ENCODE measurements around the gene WSB2. TPM values are rescaled to one million over a fixed set of nuclear protein-coding genes. Genes with fewer than 3 reads are reported as not detected.

WSB2 gene
- polyA plus RNA-seq, 1 donor (not counting 4 experiments of a cell fraction or from before 2014, with no cell fraction given), result 84.0 TPM

- H3K4me3 ChIP-seq (ENCODE audit: control insufficient read depth in 2 of 3, extremely low read depth in 1 of 3, insufficient read depth in 2 of 3, low read depth in 1 of 3, low read length in 3 of 3), result no peak overlapping the region
- H3K79me2 ChIP-seq (ENCODE audit: control insufficient read depth, insufficient read depth, low read length), result peaks cover 13% of the 10 kb centered on the region
- no peak for DNase-seq (ENCODE audit: low read depth, low spot score)
- no peaks in the 10 kb centered on the region for H3K9me3 ChIP-seq (ENCODE audit: control insufficient read depth, low read depth, low read length)
- no peaks in the 10 kb centered on the region for H4K20me1 ChIP-seq (ENCODE audit: control insufficient read depth, extremely low read depth, insufficient read depth, low read length)
- H2AFZ ChIP-seq (ENCODE audit: control insufficient read depth, low read length), result no peak overlapping the region
- no peaks in the 10 kb centered on the region for H3K4me1 ChIP-seq (ENCODE audit: control insufficient read depth, extremely low read depth, insufficient read depth, low read length)
- H3K27ac ChIP-seq (ENCODE audit: control insufficient read depth, insufficient read depth, low read length), result no peak overlapping the region
- dilution Hi-C loops (cut with MboI; ENCODE audit: extremely low pct_ligation_motif_present, low sequenced_read_pairs), result no loop called here
- no peaks in the 10 kb centered on the region for H3K9me1 ChIP-seq (ENCODE audit: control insufficient read depth, extremely low read depth, insufficient read depth, low read length)
- no peak overlapping the region for H3K4me2 ChIP-seq (ENCODE audit: control insufficient read depth, extremely low read depth, insufficient read depth, low read depth, low read length)
- TF ChIP-seq EZH2 (IDR thresholded peaks at IDR 0.05; ENCODE audit: low read length) (no peak), CTCF (optimal IDR thresholded peaks at IDR 0.05 in 1 of 3, IDR thresholded peaks at IDR 0.05 in 1 of 3, conservative IDR thresholded peaks at IDR 0.05 in 1 of 3; ENCODE audit: extremely low read depth in 1 of 3, insufficient read depth in 2 of 3, low read length in 3 of 3) (no peak)
- no peak overlapping the region for H3K9ac ChIP-seq (ENCODE audit: control insufficient read depth, extremely low read depth, insufficient read depth, low read length)
- peaks cover 15 to 36% of the 10 kb centered on the region in 2 experiments for H3K36me3 ChIP-seq (ENCODE audit: control insufficient read depth in 2 of 2, extremely low read depth in 1 of 2, insufficient read depth in 2 of 2, low read length in 2 of 2)
- no peaks in the 10 kb centered on the region for H3K27me3 ChIP-seq (ENCODE audit: control insufficient read depth, extremely low read depth, insufficient read depth, low read length)
- no peak for FAIRE-seq
These were observed 16.9 kb downstream of the WSB2 start for GRCh38 chr12:118044075-118044474.

GRCh38 chr12:118042091-118042490, 18.9 kb downstream of the WSB2 start:
- H3K27ac ChIP-seq (ENCODE audit: control insufficient read depth, insufficient read depth, low read length), result no peak overlapping the region
- H4K20me1 ChIP-seq (ENCODE audit: control insufficient read depth, extremely low read depth, insufficient read depth, low read length), result no peaks in the 10 kb centered on the region
- no peak for FAIRE-seq
- H3K9me1 ChIP-seq (ENCODE audit: control insufficient read depth, extremely low read depth, insufficient read depth, low read length), result no peaks in the 10 kb centered on the region
- H3K4me3 ChIP-seq (ENCODE audit: control insufficient read depth in 2 of 3, extremely low read depth in 1 of 3, insufficient read depth in 2 of 3, low read depth in 1 of 3, low read length in 3 of 3), result no peak overlapping the region
- TF ChIP-seq EZH2 (IDR thresholded peaks at IDR 0.05; ENCODE audit: low read length), result no peak
- no peak for TF ChIP-seq CTCF (optimal IDR thresholded peaks at IDR 0.05 in 1 of 3, IDR thresholded peaks at IDR 0.05 in 1 of 3, conservative IDR thresholded peaks at IDR 0.05 in 1 of 3; ENCODE audit: extremely low read depth in 1 of 3, insufficient read depth in 2 of 3, low read length in 3 of 3)
- no peak overlapping the region for H3K9ac ChIP-seq (ENCODE audit: control insufficient read depth, extremely low read depth, insufficient read depth, low read length)
- no peaks in the 10 kb centered on the region for H3K4me1 ChIP-seq (ENCODE audit: control insufficient read depth, extremely low read depth, insufficient read depth, low read length)
- H3K79me2 ChIP-seq (ENCODE audit: control insufficient read depth, insufficient read depth, low read length), result peaks cover 8% of the 10 kb centered on the region
- H2AFZ ChIP-seq (ENCODE audit: control insufficient read depth, low read length), result no peak overlapping the region
- H3K27me3 ChIP-seq (ENCODE audit: control insufficient read depth, extremely low read depth, insufficient read depth, low read length), result no peaks in the 10 kb centered on the region
- no peaks in the 10 kb centered on the region for H3K9me3 ChIP-seq (ENCODE audit: control insufficient read depth, low read depth, low read length)
- peaks cover 23 to 39% of the 10 kb centered on the region in 2 experiments for H3K36me3 ChIP-seq (ENCODE audit: control insufficient read depth in 2 of 2, extremely low read depth in 1 of 2, insufficient read depth in 2 of 2, low read length in 2 of 2)
- dilution Hi-C loops (cut with MboI; ENCODE audit: extremely low pct_ligation_motif_present, low sequenced_read_pairs), result no loop called here
- DNase-seq (ENCODE audit: low read depth, low spot score), result no peak
- no peak overlapping the region for H3K4me2 ChIP-seq (ENCODE audit: control insufficient read depth, extremely low read depth, insufficient read depth, low read depth, low read length)
